ENCODE measurements around the gene RNF157. TPM values are rescaled to one million over a fixed set of nuclear protein-coding genes. Genes with fewer than 3 reads are reported as not detected.

Gene RNF157
- total and polyA plus RNA-seq, 9 of the 15 experiments (the other 6 are each of a cell fraction or from before 2014, with no cell fraction given), result 8.1 to 31.7 (median 20.8) TPM

DNA sequence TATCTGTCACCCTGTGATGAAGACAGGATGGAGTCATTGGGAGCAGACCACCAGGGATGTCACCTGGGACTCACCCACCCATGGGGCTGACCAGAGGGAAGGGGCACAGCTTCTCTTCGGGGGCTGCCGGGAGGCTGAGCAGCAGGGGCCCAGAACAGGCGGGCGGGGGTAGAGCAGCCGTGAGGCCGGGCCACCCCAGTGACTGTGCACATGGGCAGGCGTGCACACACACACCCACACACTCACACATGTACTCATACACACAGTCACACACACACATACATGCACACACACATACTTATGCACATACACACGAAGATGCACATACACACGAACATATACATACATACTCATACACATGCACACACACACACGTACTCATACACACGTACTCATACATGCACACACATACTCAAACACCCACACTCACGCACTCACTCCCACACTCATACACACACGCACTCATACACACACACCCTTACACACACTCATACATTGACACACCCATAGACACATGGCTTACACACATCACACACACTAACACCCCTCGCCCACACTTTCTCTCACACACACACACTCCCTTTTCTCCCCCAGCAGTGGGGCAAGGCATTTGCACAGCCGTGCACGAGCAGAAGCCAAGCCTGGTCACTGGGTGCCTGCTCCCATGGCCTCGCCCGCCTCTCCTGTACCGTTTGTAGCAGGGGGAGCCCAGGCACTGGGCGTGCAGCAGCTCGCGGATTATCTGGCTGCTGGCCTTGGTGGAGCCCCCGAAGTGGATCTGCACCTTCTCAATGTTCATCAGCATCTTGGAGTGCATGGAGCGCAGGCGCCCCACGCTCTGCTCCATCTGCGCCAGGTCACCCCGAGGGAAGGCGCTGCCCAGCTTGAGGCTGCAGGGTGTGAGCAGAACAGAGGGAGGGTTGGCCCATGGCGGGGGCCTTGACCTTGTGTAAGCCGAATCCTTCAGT lies 37.3 kb upstream of the RNF157 start:
- no peak overlapping the region for H3K4me2 ChIP-seq (ENCODE audit: insufficient read depth, low read length)
- 89% methylated on average over 23 of the region's 31 CpGs for WGBS (ENCODE audit: insufficient coverage, low coverage, missing lambda C conversion rate)
- POLR2A ChIA-PET, result interaction anchor here (0.5 to 7.3 kb wide), 6 partner anchors 6 to 159 kb away, joined by 3 to 91 read pairs (median 4); no protein-coding TSS in a partner anchor
- no peak overlapping the region for H2AFZ ChIP-seq (ENCODE audit: low read depth, low read length)
- H3K9me3 ChIP-seq (replicated peaks; ENCODE audit: control insufficient read depth, insufficient read depth, low read depth, low read length), result no peaks in the 10 kb centered on the region
- H3K27me3 ChIP-seq (ENCODE audit: control insufficient read depth in 2 of 2, insufficient read depth in 2 of 2, low read length in 2 of 2), result no peaks in the 10 kb centered on the region
- no peaks in the 10 kb centered on the region for H3K36me3 ChIP-seq (ENCODE audit: control insufficient read depth, insufficient read depth, low read length)
- BruUV-seq (replicated peaks), result no TSS peak
- intact Hi-C loops (cut with micrococcal nuclease) (loop anchor here (5.0 kb wide), 1 partner anchor 260 kb away; no protein-coding TSS in a partner anchor), in situ Hi-C loops (cut with MboI) (no loop called here)
- DNase-seq (ENCODE audit: extremely low read depth in 1 of 4, low spot score in 3 of 4) (no peak), ATAC-seq (no peak), FAIRE-seq (peak; percentile 35)
- peaks cover 12 to 89% of the 10 kb centered on the region in 2 experiments; a peak in 4 of 5 replicates for H3K4me1 ChIP-seq (replicated peaks in 1 of 2; ENCODE audit: control insufficient read depth in 2 of 2, insufficient read depth in 2 of 2, low read length in 2 of 2)
- H4K20me1 ChIP-seq (replicated peaks; ENCODE audit: control insufficient read depth, insufficient read depth, low read length), result no peaks in the 10 kb centered on the region
- peak overlapping the region; percentile 56; the same call in 2 of the 3 replicates for H3K27ac ChIP-seq (ENCODE audit: extremely low read depth, low read depth, low read length)
- no peaks in the 10 kb centered on the region for H3K79me2 ChIP-seq (ENCODE audit: control insufficient read depth, insufficient read depth, low read length)
- no peaks in the 10 kb centered on the region for H3K9me1 ChIP-seq (ENCODE audit: control insufficient read depth, insufficient read depth, low read length)
- H3K4me3 ChIP-seq, result no peak overlapping the region
- CTCF ChIA-PET (ENCODE audit: low intra/inter-chr PET ratio), result interaction anchor here (4.5 kb wide), 1 partner anchor 155 kb away, joined by 89 read pairs; no protein-coding TSS in a partner anchor
- peak overlapping the region in 1 of 2 experiments; percentile 83; a peak in 2 of 4 replicates for H3K9ac ChIP-seq (ENCODE audit: insufficient read depth in 1 of 2, low read depth in 2 of 2, low read length in 2 of 2)
- TF ChIP-seq, protein P1, sequence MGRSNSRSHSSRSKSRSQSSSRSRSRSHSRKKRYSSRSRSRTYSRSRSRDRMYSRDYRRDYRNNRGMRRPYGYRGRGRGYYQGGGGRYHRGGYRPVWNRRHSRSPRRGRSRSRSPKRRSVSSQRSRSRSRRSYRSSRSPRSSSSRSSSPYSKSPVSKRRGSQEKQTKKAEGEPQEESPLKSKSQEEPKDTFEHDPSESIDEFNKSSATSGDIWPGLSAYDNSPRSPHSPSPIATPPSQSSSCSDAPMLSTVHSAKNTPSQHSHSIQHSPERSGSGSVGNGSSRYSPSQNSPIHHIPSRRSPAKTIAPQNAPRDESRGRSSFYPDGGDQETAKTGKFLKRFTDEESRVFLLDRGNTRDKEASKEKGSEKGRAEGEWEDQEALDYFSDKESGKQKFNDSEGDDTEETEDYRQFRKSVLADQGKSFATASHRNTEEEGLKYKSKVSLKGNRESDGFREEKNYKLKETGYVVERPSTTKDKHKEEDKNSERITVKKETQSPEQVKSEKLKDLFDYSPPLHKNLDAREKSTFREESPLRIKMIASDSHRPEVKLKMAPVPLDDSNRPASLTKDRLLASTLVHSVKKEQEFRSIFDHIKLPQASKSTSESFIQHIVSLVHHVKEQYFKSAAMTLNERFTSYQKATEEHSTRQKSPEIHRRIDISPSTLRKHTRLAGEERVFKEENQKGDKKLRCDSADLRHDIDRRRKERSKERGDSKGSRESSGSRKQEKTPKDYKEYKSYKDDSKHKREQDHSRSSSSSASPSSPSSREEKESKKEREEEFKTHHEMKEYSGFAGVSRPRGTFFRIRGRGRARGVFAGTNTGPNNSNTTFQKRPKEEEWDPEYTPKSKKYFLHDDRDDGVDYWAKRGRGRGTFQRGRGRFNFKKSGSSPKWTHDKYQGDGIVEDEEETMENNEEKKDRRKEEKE (IDR thresholded peaks at IDR 0.05; ENCODE audit: borderline replicate concordance in 1 of 2, control insufficient read depth in 1 of 2, low read depth in 2 of 2, low read length in 1 of 2), result 0 out of 4 replicates have a peak, but pooled peaks of 1 of the 2 experiments have one; percentile 67
- TF ChIP-seq, protein P2, sequence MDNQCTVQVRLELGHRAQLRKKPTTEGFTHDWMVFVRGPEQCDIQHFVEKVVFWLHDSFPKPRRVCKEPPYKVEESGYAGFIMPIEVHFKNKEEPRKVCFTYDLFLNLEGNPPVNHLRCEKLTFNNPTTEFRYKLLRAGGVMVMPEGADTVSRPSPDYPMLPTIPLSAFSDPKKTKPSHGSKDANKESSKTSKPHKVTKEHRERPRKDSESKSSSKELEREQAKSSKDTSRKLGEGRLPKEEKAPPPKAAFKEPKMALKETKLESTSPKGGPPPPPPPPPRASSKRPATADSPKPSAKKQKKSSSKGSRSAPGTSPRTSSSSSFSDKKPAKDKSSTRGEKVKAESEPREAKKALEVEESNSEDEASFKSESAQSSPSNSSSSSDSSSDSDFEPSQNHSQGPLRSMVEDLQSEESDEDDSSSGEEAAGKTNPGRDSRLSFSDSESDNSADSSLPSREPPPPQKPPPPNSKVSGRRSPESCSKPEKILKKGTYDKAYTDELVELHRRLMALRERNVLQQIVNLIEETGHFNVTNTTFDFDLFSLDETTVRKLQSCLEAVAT (IDR thresholded peaks at IDR 0.05), result 0 out of 4 replicates have a peak, but pooled peaks have one; percentile 43 to 46
- peak; percentile 45; the same call in 1 of the 2 replicates for TF ChIP-seq PHB2 (IDR thresholded peaks at IDR 0.05; ENCODE audit: low read depth)
- TF ChIP-seq ELF4 (CRISPR knock-in tag; IDR thresholded peaks at IDR 0.05), result peak; percentile 63; the same call in 1 of the 2 replicates
- peak in 1 of 2 experiments; percentile 89; a peak in 2 of 4 replicates for TF ChIP-seq KDM1A (IDR thresholded peaks at IDR 0.05)
- TF ChIP-seq EGR1 (conservative IDR thresholded peaks at IDR 0.05), result peak; percentile 44
- TF ChIP-seq NR2C2 (CRISPR knock-in tag; IDR thresholded peaks at IDR 0.05), result no peak
- TF ChIP-seq NR2C2 (tag; IDR thresholded peaks at IDR 0.05), result no peak
- no peak for TF ChIP-seq ZSCAN32 (CRISPR knock-in tag; IDR thresholded peaks at IDR 0.05)
- TF ChIP-seq POLR2G (IDR thresholded peaks at IDR 0.05; ENCODE audit: low read depth, low read length), result 0 out of 2 replicates have a peak, but pooled peaks have one; percentile 29
- TF ChIP-seq, protein P3, sequence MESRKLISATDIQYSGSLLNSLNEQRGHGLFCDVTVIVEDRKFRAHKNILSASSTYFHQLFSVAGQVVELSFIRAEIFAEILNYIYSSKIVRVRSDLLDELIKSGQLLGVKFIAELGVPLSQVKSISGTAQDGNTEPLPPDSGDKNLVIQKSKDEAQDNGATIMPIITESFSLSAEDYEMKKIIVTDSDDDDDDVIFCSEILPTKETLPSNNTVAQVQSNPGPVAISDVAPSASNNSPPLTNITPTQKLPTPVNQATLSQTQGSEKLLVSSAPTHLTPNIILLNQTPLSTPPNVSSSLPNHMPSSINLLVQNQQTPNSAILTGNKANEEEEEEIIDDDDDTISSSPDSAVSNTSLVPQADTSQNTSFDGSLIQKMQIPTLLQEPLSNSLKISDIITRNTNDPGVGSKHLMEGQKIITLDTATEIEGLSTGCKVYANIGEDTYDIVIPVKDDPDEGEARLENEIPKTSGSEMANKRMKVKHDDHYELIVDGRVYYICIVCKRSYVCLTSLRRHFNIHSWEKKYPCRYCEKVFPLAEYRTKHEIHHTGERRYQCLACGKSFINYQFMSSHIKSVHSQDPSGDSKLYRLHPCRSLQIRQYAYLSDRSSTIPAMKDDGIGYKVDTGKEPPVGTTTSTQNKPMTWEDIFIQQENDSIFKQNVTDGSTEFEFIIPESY (CRISPR knock-in tag; IDR thresholded peaks at IDR 0.05), result peak; percentile 46; the same call in 1 of the 2 replicates
- TF ChIP-seq ASH1L (IDR thresholded peaks at IDR 0.05; ENCODE audit: borderline replicate concordance, low read depth, partially characterized antibody), result no peak
- no peak for TF ChIP-seq IFI16 (CRISPR knock-in tag; IDR thresholded peaks at IDR 0.05)
- TF ChIP-seq LARP7 (IDR thresholded peaks at IDR 0.05), result peak; percentile 59; the same call in 1 of the 2 replicates
